GM03348 (cell line): ENCODE data around the gene CD70.
"Not testable (repeated sequence)": the region's sequence is repeated elsewhere in the genome, so short reads cannot be mapped to it uniquely, and the experiment has no call there.

ENCODE experiments used
- DNase-seq: peaks from one replicate; pipeline ENCODE4 v3.0.0; 2012; ENCODE audit warnings: low spot score

The CD70 gene

GRCh38 chr19:6597471-6598253 is 6.7 kb upstream of the CD70 start:
- not testable (repeated sequence) for DNase-seq

- no peak for DNase-seq
Observed at GRCh38 chr19:6596621-6597020, 5.7 kb upstream of the CD70 start.

GRCh38 chr19:6593651-6594416 is 2.9 kb upstream of the CD70 start:
- DNase-seq: no peak

GRCh38 chr19:6590258-6590826 is 608 bp downstream of the CD70 start:
- DNase-seq: no peak

GRCh38 chr19:6589711-6590257 is 1.2 kb downstream of the CD70 start:
- no peak for DNase-seq

- no peak for DNase-seq
Observed at GRCh38 chr19:6588508-6589345, 2.2 kb downstream of the CD70 start.

GRCh38 chr19:6587998-6588507 is 2.9 kb downstream of the CD70 start:
- no peak for DNase-seq

- DNase-seq: peak; percentile 40
Observed at GRCh38 chr19:6587093-6587820, 3.7 kb downstream of the CD70 start.

GRCh38 chr19:6586726-6587092 is 4.2 kb downstream of the CD70 start:
- no peak for DNase-seq

GRCh38 chr19:6586056-6586455 is 4.9 kb downstream of the CD70 start:
- DNase-seq: no peak

GRCh38 chr19:6582515-6583484 is 8.2 kb downstream of the CD70 start:
- DNase-seq: not testable (repeated sequence)

GRCh38 chr19:6580313-6580712 is 10.6 kb downstream of the CD70 start:
- DNase-seq: peak; percentile 45

- DNase-seq: no peak
Observed at GRCh38 chr19:6579450-6580178, 11.3 kb downstream of the CD70 start.

- DNase-seq: no peak
Observed at GRCh38 chr19:6577476-6578125, 13.3 kb downstream of the CD70 start.

GRCh38 chr19:6576869-6577475 is 14.0 kb downstream of the CD70 start:
- DNase-seq: no peak

GRCh38 chr19:6573350-6573749 is 17.6 kb downstream of the CD70 start:
- no peak for DNase-seq

- no peak for DNase-seq
Observed at GRCh38 chr19:6572217-6572616, 18.7 kb downstream of the CD70 start.

GRCh38 chr19:6571167-6571566 is 19.8 kb downstream of the CD70 start:
- DNase-seq: no peak
